ENCODE results near the gene ITGAE. TPM values are rescaled to one million over a fixed set of nuclear protein-coding genes. Genes with fewer than 3 reads are reported as not detected.

Gene ITGAE
- polyA plus RNA-seq, 2 of the 4 experiments (the other 2 are of a cell fraction), result 154 to 156 TPM

- no peak for DNase-seq (ENCODE audit: low read depth in 1 of 2, low spot score in 1 of 2)
- no peaks in the 10 kb centered on the region for H3K4me1 ChIP-seq
- no peak for FAIRE-seq
- no peak overlapping the region for H3K4me3 ChIP-seq
- no peak for TF ChIP-seq RNF2 (IDR thresholded peaks at IDR 0.05; ENCODE audit: borderline replicate concordance, low read depth)
- no peak for TF ChIP-seq ZC3H11A (IDR thresholded peaks at IDR 0.05)
- no peak for TF ChIP-seq PBX3 (IDR thresholded peaks at IDR 0.05)
- TF ChIP-seq RCOR1 (IDR thresholded peaks at IDR 0.05; ENCODE audit: low read depth, low read length), result no peak
- no peak for TF ChIP-seq NR3C1 (IDR thresholded peaks at IDR 0.05)
- TF ChIP-seq PHF8 (IDR thresholded peaks at IDR 0.05; ENCODE audit: borderline replicate concordance, low read depth), result no peak
- no peak for TF ChIP-seq HOXB5 (CRISPR knock-in tag; IDR thresholded peaks at IDR 0.05)
- no peak for TF ChIP-seq BCL3 (IDR thresholded peaks at IDR 0.05)
- TF ChIP-seq ZNF302 (CRISPR knock-in tag; IDR thresholded peaks at IDR 0.05), result no peak
- TF ChIP-seq RFX5 (IDR thresholded peaks at IDR 0.05), result no peak
- no peak for TF ChIP-seq HEYL (CRISPR knock-in tag; IDR thresholded peaks at IDR 0.05)
- TF ChIP-seq MAFK (IDR thresholded peaks at IDR 0.05; ENCODE audit: partially characterized antibody), result no peak
- no peak for TF ChIP-seq NFE2L2 (conservative IDR thresholded peaks at IDR 0.05; ENCODE audit: low read length)
- ChIA-PET CTCF (interaction anchor here (1.2 to 12.7 kb wide), 16 partner anchors 8 to 246 kb away, joined by 3 to 491 read pairs (median 11); partner anchors contain the start of gene NCBP3), POLR2A (interaction anchor here (1.7 kb wide), 1 partner anchor 91 kb away, joined by 3 read pairs; no protein-coding TSS in a partner anchor)
- H3K4me2 ChIP-seq, result no peak overlapping the region
- WGBS (ENCODE audit: missing lambda C conversion rate), result 90% methylated on average over 7 of the region's 7 CpGs
- ATAC-seq, result no peak; a peak in 1 of 6 replicates
- no peaks in the 10 kb centered on the region for H3K9me3 ChIP-seq
- no peak overlapping the region for H3K27ac ChIP-seq
Observed at GRCh38 chr17:3828852-3829232, 27.9 kb upstream of the ITGAE start.

- H3K4me3 ChIP-seq, result no peak overlapping the region
- no peaks in the 10 kb centered on the region for H3K4me1 ChIP-seq
- CTCF ChIA-PET, result interaction anchor here (1.0 to 12.7 kb wide), 24 partner anchors 7 to 246 kb away, joined by 3 to 491 read pairs (median 8); partner anchors contain the start of genes HASPIN and NCBP3
- POLR2A ChIA-PET, result interaction anchor here (1.7 kb wide), 1 partner anchor 91 kb away, joined by 3 read pairs; no protein-coding TSS in a partner anchor
- FAIRE-seq, result no peak
- no peaks in the 10 kb centered on the region for H3K9me3 ChIP-seq
- no peak for DNase-seq (ENCODE audit: low read depth in 1 of 2, low spot score in 1 of 2)
- H3K4me2 ChIP-seq, result no peak overlapping the region
- no peak for TF ChIP-seq JUNB (IDR thresholded peaks at IDR 0.05)
- no peak for TF ChIP-seq HMGXB4 (CRISPR knock-in tag; IDR thresholded peaks at IDR 0.05; ENCODE audit: borderline replicate concordance)
- no peak for TF ChIP-seq ATOH8 (CRISPR knock-in tag; IDR thresholded peaks at IDR 0.05; ENCODE audit: low read depth)
- no peak for TF ChIP-seq HEYL (CRISPR knock-in tag; IDR thresholded peaks at IDR 0.05)
- no peak for TF ChIP-seq MAX (IDR thresholded peaks at IDR 0.05)
- no peak for TF ChIP-seq HDAC2 (IDR thresholded peaks at IDR 0.05)
- TF ChIP-seq POLR2A (IDR thresholded peaks at IDR 0.05; ENCODE audit: low read length), result no peak
- TF ChIP-seq FOSB (CRISPR knock-in tag; IDR thresholded peaks at IDR 0.05), result no peak
- ATAC-seq, result 0 out of 6 replicates have a peak, but pooled peaks of 1 of the 2 experiments have one; percentile 30
- H3K27ac ChIP-seq, result no peak overlapping the region
- WGBS (ENCODE audit: missing lambda C conversion rate), result 86% methylated on average over 7 of the region's 7 CpGs
Observed at GRCh38 chr17:3828151-3828851, 27.3 kb upstream of the ITGAE start.

Measured in A549 (cell line).